Measurements from ENCODE around the gene SPSB2. TPM values are rescaled to one million over a fixed set of nuclear protein-coding genes. Genes with fewer than 3 reads are reported as not detected.

Gene SPSB2
- total and polyA plus RNA-seq, 3 donors from 2014 or later: 11.6 to 22.0 (median 21.3) TPM

- WGBS, 2 donors: 61 to 66% methylated on average over 7 of the region's 7 CpGs
- H3K9me3 ChIP-seq: no peaks in the 10 kb centered on the region
- TF ChIP-seq CTCF (IDR thresholded peaks at IDR 0.05) (no peak), POLR2A (IDR thresholded peaks at IDR 0.05) (no peak)
- DNase-seq: no peak
- H3K36me3 ChIP-seq (ENCODE audit: low read depth, missing control alignments): no peaks in the 10 kb centered on the region
- intact Hi-C loops (cut with DNase I; ENCODE audit: low total_unique reads): loop anchor here (10.0 kb wide), 1 partner anchor 48 kb away; the partner anchor contains the start of gene LAG3
- H3K27ac ChIP-seq: no peak overlapping the region
- H3K4me1 ChIP-seq: peaks cover 15% of the 10 kb centered on the region
- H3K27me3 ChIP-seq: no peaks in the 10 kb centered on the region
- peak overlapping the region in 1 of 2 donors; percentile 50 for H3K4me3 ChIP-seq
These were observed 50.5 kb downstream of the SPSB2 start for GRCh38 chr12:6822426-6823135.

- H3K4me3 ChIP-seq: peak within 1 kb of the TSS; percentile 37 to 50
- H3K4me1 ChIP-seq: peaks cover 8% of the 10 kb centered on the region
- no peaks in the 10 kb centered on the region for H3K36me3 ChIP-seq (ENCODE audit: low read depth, missing control alignments)
- DNase-seq: peak; percentile 67
- no peaks in the 10 kb centered on the region for H3K9me3 ChIP-seq
- H3K27me3 ChIP-seq: no peaks in the 10 kb centered on the region
- intact Hi-C loops (cut with DNase I; ENCODE audit: low total_unique reads): loop anchor here (10.0 kb wide), 1 partner anchor 47 kb away; the partner anchor contains the start of gene LAG3
- TF ChIP-seq POLR2A (IDR thresholded peaks at IDR 0.05) (no peak), CTCF (IDR thresholded peaks at IDR 0.05) (no peak)
- peak within 1 kb of the TSS; percentile 9 to 36 for H3K27ac ChIP-seq
- 10 to 34% methylated on average over 23 to 27 of the region's 28 CpGs for WGBS, 2 donors
These were observed 51.3 kb downstream of the SPSB2 start, which contains the start of gene GPR162 for GRCh38 chr12:6821591-6822425. Gene GPR162, plus strand, starts transcription at chr12:6821821. Its CDS starts 2,078 bp downstream, at chr12:6823899.

Other genes starting within 250 kb of the SPSB2 start
- gene LPAR5, start 237.3 kb downstream of the SPSB2 start, total RNA-seq: 1 to 10 TPM; 1.5 to 2.4 TPM
- gene LPAR5, start 237.3 kb downstream of the SPSB2 start, polyA plus RNA-seq (ENCODE audit: insufficient read depth, low read depth, low replicate concordance): 3.1 TPM
- 100 to 1,000 TPM; 172 to 241 TPM for gene ACRBP, start 225.9 kb downstream of the SPSB2 start, total RNA-seq
- 715 TPM for gene ACRBP, start 225.9 kb downstream of the SPSB2 start, polyA plus RNA-seq (ENCODE audit: insufficient read depth, low read depth, low replicate concordance)
- 10 to 100 TPM; 58.3 to 63.0 TPM for gene ING4, start 210.2 kb downstream of the SPSB2 start, total RNA-seq
- gene ING4, start 210.2 kb downstream of the SPSB2 start, polyA plus RNA-seq (ENCODE audit: insufficient read depth, low read depth, low replicate concordance): 48.1 TPM
- 10 to 100 TPM; 78.5 to 85.1 TPM for gene ZNF384, start 183.9 kb downstream of the SPSB2 start, total RNA-seq
- gene ZNF384, start 183.9 kb downstream of the SPSB2 start, polyA plus RNA-seq (ENCODE audit: insufficient read depth, low read depth, low replicate concordance): 94.9 TPM
- gene PIANP, start 172.5 kb downstream of the SPSB2 start, total RNA-seq: 1 to 10 TPM; 3.3 to 5.8 TPM
- gene PIANP, start 172.5 kb downstream of the SPSB2 start, polyA plus RNA-seq (ENCODE audit: insufficient read depth, low read depth, low replicate concordance): 7.6 TPM
- 10 to 100 TPM; 68.3 to 82.4 TPM for gene COPS7A, start 149.3 kb downstream of the SPSB2 start, total RNA-seq
- gene COPS7A, start 149.3 kb downstream of the SPSB2 start, polyA plus RNA-seq (ENCODE audit: insufficient read depth, low read depth, low replicate concordance): 69.4 TPM
- 100 to 1,000 TPM; 211 to 242 TPM for gene MLF2, start 120.2 kb downstream of the SPSB2 start, total RNA-seq
- gene MLF2, start 120.2 kb downstream of the SPSB2 start, polyA plus RNA-seq (ENCODE audit: insufficient read depth, low read depth, low replicate concordance): 177 TPM
- gene PTMS, start 106.9 kb downstream of the SPSB2 start, total RNA-seq: 10 to 100 TPM; 53.4 to 64.3 TPM
- gene PTMS, start 106.9 kb downstream of the SPSB2 start, polyA plus RNA-seq (ENCODE audit: insufficient read depth, low read depth, low replicate concordance): 185 TPM
- gene LAG3, start 100.8 kb downstream of the SPSB2 start, total RNA-seq: 1 to 10 TPM; 4.1 to 7.1 TPM
- gene LAG3, start 100.8 kb downstream of the SPSB2 start, polyA plus RNA-seq (ENCODE audit: insufficient read depth, low read depth, low replicate concordance): 6.3 TPM
- gene CD4, start 83.8 kb downstream of the SPSB2 start, total RNA-seq: 1 to 10 TPM; 2.0 to 4.5 TPM
- 22.2 TPM for gene CD4, start 83.8 kb downstream of the SPSB2 start, polyA plus RNA-seq (ENCODE audit: insufficient read depth, low read depth, low replicate concordance)
- 1 to 10 TPM in 1 of 2 donors, under 1 TPM in 1; 0.94 to 2.2 TPM for gene GPR162, start 51.5 kb downstream of the SPSB2 start, total RNA-seq
- 1.8 TPM for gene GPR162, start 51.5 kb downstream of the SPSB2 start, polyA plus RNA-seq (ENCODE audit: insufficient read depth, low read depth, low replicate concordance)
- gene P3H3, start 44.9 kb downstream of the SPSB2 start, total RNA-seq: 10 to 100 TPM; 13.1 to 18.8 TPM
- gene P3H3, start 44.9 kb downstream of the SPSB2 start, polyA plus RNA-seq (ENCODE audit: insufficient read depth, low read depth, low replicate concordance): 19.2 TPM
- 1 to 10 TPM; 4.8 to 5.0 TPM for gene GNB3, start 32.4 kb downstream of the SPSB2 start, total RNA-seq
- gene GNB3, start 32.4 kb downstream of the SPSB2 start, polyA plus RNA-seq (ENCODE audit: insufficient read depth, low read depth, low replicate concordance): 1.6 TPM
- 10 to 100 TPM; 27.5 to 43.5 TPM for gene CDCA3, start 22.0 kb downstream of the SPSB2 start, total RNA-seq
- gene CDCA3, start 22.0 kb downstream of the SPSB2 start, polyA plus RNA-seq (ENCODE audit: insufficient read depth, low read depth, low replicate concordance): 81.7 TPM
- 10 to 100 TPM; 96.1 to 97.5 TPM for gene USP5, start 21.2 kb downstream of the SPSB2 start, total RNA-seq
- gene USP5, start 21.2 kb downstream of the SPSB2 start, polyA plus RNA-seq (ENCODE audit: insufficient read depth, low read depth, low replicate concordance): 154 TPM
- gene TPI1, start 5.8 kb downstream of the SPSB2 start, total RNA-seq: 100 to 1,000 TPM; 347 to 356 TPM
- gene TPI1, start 5.8 kb downstream of the SPSB2 start, polyA plus RNA-seq (ENCODE audit: insufficient read depth, low read depth, low replicate concordance): 544 TPM
- 10 to 100 TPM; 32.7 to 33.9 TPM for gene LRRC23, start 31.5 kb upstream of the SPSB2 start, total RNA-seq
- gene LRRC23, start 31.5 kb upstream of the SPSB2 start, polyA plus RNA-seq (ENCODE audit: insufficient read depth, low read depth, low replicate concordance): 112 TPM
- 1 to 10 TPM; 8.8 to 8.9 TPM for gene ENO2, start 41.3 kb upstream of the SPSB2 start, total RNA-seq
- 14.3 TPM for gene ENO2, start 41.3 kb upstream of the SPSB2 start, polyA plus RNA-seq (ENCODE audit: insufficient read depth, low read depth, low replicate concordance)
- 10 to 100 TPM; 63.4 to 73.2 TPM for gene ATN1, start 54.7 kb upstream of the SPSB2 start, total RNA-seq
- 40.5 TPM for gene ATN1, start 54.7 kb upstream of the SPSB2 start, polyA plus RNA-seq (ENCODE audit: insufficient read depth, low read depth, low replicate concordance)
- not detected for gene RNU7-1, start 70.5 kb upstream of the SPSB2 start, total RNA-seq
- not detected for gene RNU7-1, start 70.5 kb upstream of the SPSB2 start, polyA plus RNA-seq (ENCODE audit: insufficient read depth, low read depth, low replicate concordance)
- gene C12orf57, start 70.7 kb upstream of the SPSB2 start, total RNA-seq: 100 to 1,000 TPM; 143 to 236 TPM
- gene C12orf57, start 70.7 kb upstream of the SPSB2 start, polyA plus RNA-seq (ENCODE audit: insufficient read depth, low read depth, low replicate concordance): 141 TPM
- 1 to 10 TPM; 3.7 to 9.1 TPM for gene PTPN6, start 78.1 kb upstream of the SPSB2 start, total RNA-seq
- gene PTPN6, start 78.1 kb upstream of the SPSB2 start, polyA plus RNA-seq (ENCODE audit: insufficient read depth, low read depth, low replicate concordance): 19.1 TPM
- gene PHB2, start 97.4 kb upstream of the SPSB2 start, total RNA-seq: 100 to 1,000 TPM; 118 to 153 TPM
- gene PHB2, start 97.4 kb upstream of the SPSB2 start, polyA plus RNA-seq (ENCODE audit: insufficient read depth, low read depth, low replicate concordance): 97.3 TPM
- gene EMG1, start 97.6 kb upstream of the SPSB2 start, total RNA-seq: 10 to 100 TPM; 40.2 to 45.5 TPM
- 36.7 TPM for gene EMG1, start 97.6 kb upstream of the SPSB2 start, polyA plus RNA-seq (ENCODE audit: insufficient read depth, low read depth, low replicate concordance)
- 10 to 100 TPM; 26.0 to 30.2 TPM for gene LPCAT3, start 145.2 kb upstream of the SPSB2 start, total RNA-seq
- 33.2 TPM for gene LPCAT3, start 145.2 kb upstream of the SPSB2 start, polyA plus RNA-seq (ENCODE audit: insufficient read depth, low read depth, low replicate concordance)
- gene C1S, start 187.4 kb upstream of the SPSB2 start, total RNA-seq: 100 to 1,000 TPM in 1 of 2 donors, 10 to 100 TPM in 1; 86.1 to 190 TPM
- 271 TPM for gene C1S, start 187.4 kb upstream of the SPSB2 start, polyA plus RNA-seq (ENCODE audit: insufficient read depth, low read depth, low replicate concordance)
- 100 to 1,000 TPM in 1 of 2 donors, 10 to 100 TPM in 1; 51.4 to 174 TPM for gene C1R, start 219.1 kb upstream of the SPSB2 start, total RNA-seq
- 330 TPM for gene C1R, start 219.1 kb upstream of the SPSB2 start, polyA plus RNA-seq (ENCODE audit: insufficient read depth, low read depth, low replicate concordance)
- gene C1RL, start 235.9 kb upstream of the SPSB2 start, total RNA-seq: 10 to 100 TPM; 23.9 to 31.8 TPM
- gene C1RL, start 235.9 kb upstream of the SPSB2 start, polyA plus RNA-seq (ENCODE audit: insufficient read depth, low read depth, low replicate concordance): 19.8 TPM